Kidney capillary endothelial cell (primary cell): ENCODE data around the gene XPR1.
"Not testable (repeated sequence)": the region's sequence is repeated elsewhere in the genome, so short reads cannot be mapped to it uniquely, and the experiment has no call there.

Experiments
- DNase-seq: peaks from one replicate; pipeline ENCODE4 v3.0.0-alpha.2; 2018; ENCODE audit warnings: low spot score

The XPR1 gene

GRCh38 chr1:180842052-180842451 is 210.2 kb downstream of the XPR1 start:
- no peak for DNase-seq

DNA sequence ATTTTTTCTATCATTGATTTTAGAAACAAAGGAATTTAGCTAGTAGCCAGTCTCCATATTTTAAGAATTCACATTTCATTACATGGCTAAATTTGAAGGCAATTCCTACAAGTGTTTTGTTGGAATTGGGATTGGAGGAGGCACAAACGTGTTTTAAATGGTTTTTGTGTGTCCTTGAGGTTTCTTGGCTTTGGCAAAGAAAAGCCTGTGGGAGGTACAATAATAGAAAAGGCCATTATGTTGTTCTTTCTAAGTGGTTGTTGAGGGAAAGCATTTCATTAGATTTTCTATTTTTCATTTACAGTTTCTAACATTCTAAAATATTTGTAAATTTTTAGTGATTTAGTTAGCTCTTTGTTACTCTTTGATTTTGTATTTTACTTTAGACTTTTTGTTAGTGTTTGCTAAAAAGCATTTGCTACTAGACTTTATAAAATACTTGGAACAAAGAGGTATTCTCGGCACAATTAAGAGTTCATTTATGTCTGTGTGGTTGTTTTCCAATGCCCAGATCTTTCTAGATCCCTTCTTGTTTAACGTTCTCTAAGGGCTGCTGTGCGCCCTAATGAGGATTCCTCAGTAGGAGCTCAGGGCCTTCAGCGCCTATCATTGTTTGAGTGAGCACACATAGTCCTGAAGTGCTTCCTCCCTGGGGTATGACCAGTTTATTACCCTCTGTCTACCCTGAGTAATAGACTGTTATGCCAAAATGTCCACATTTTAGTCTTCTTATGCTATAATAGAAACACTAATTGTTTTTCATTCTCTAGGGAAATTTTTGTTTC is 210.9 kb downstream of the XPR1 start:
- DNase-seq, result no peak

DNA sequence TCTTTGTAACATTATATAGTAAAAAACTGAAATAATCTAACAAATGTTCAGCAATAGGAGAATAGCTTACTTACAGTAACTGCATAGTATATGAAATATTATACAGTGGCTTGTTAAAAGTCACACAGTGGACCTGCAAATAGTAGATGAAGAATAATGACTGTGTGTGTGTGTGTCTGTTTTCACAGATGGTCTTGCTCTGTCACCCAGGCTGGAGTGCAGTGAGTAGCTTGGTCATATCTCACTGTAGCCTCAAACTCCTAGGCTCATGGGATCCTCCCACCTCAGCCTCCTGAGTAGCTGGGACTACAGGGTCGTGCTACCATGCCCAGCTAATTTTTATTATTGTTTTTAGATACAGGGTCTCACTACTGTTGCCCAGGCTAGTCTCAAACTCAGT is 213.5 kb downstream of the XPR1 start:
- no peak for DNase-seq

DNA sequence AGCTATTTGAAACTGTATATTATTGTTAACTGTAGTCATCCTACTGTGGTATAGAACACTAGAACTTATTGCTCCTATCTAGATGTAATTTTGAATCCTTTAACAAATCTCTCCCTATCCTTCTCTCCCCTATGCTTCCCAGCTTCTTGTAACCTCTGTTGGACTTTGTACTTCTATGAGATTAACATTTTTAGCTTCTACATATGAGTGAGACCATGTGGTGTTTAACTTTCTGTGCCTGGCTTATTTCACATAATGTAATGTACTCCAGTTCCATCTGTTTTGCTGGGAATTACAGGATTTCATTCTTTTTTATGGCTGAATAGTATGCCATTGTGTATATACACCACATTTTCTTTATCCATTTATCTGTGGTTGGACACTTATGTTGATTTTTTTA is 216.4 kb downstream of the XPR1 start:
- DNase-seq, result no peak

DNA sequence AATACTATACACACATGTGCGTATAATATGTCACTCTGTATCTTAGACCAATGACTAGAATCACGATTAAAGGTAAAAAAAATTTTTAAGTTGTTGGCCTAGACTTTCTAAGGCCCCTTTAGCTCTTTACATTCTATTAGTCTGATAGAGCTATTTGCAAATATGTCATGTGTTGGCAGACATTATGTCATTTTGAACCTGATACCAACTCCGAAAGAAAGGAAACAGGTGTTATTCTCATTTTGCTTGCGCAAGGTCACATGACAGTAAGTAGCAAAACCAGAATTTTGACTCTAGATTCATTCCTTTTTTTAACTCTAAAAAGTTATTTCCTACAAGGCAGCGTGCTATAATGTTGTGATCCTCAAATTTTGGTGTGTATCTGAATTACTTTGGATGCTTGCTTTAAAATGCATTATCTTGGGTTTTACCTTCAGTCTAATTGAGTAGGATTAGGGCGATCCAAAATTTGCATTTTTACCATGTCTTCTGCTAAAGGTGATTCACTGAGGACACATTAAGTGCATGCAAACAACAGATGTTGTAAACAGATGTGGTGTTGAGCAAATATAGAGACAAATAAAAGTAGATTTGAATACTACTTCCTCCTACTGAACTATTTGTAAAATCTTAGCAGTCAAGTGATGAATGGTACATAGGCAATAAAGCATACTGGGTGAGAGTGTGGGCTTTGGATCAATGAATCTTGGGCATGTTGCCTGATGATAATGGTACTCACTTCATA is 217.4 kb downstream of the XPR1 start:
- DNase-seq, result no peak

- DNase-seq, result no peak
Measured at GRCh38 chr1:180851995-180852887, 220.4 kb downstream of the XPR1 start.

- DNase-seq, result no peak
Measured at GRCh38 chr1:180854001-180854400, 222.2 kb downstream of the XPR1 start.

DNA sequence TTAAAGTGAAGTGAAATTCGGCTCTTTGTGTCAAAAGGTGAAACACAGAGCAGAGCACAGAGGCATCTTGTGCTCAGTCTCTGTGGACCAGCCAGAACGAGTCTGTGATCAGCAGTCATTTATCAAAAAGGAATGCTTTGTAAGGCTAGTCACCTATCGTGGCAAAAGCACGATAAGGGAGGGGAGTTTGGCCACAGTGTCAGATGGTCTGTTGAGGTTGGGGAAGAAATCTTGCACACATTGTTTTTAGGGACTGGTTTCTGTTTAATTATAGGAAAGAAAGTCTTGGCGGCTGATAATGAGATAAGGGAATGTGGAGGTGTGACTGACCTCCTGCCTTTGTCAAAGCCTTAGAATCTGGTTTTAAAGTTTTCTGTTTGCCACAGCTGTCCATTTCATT is 222.6 kb downstream of the XPR1 start:
- no peak for DNase-seq

DNA sequence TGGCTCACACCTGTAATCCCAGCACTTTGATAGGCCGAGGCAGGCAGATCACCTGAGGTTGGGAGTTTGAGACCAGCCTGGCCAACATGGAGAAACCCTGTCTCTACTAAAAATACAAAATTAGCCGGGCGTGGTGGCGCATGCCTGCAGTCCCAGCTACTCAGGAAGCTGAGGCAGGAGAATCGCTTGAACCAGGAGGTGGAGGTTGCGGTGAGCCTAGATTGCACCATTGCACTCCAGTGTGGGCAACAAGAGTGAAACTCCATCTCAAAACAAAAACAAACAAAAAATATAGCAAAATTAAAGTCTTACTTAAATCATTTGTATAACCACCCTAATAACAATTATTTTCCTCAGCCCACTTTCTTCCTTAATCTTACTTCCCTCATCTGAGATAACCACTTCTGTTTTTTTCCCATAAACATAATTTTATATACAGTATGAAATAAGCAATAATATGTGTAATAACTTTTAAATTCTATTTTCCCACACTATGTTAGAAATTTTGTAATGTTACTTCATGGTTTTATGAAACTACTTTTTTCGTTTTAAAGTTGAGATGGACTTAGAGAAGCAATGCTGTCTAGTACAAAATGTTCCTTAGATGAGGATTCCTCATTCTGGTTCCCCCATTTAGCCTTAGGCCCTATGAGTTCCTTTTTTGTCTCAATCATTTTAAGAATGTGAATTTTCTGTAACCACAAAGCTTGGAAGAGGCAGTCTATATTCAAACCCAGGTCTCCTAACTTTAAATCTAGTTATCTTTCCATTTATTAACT is 226.3 kb downstream of the XPR1 start:
- not testable (repeated sequence) for DNase-seq

- no peak for DNase-seq
Measured at GRCh38 chr1:180859306-180859705, 227.5 kb downstream of the XPR1 start.

GRCh38 chr1:180860535-180860934 is 228.7 kb downstream of the XPR1 start:
- no peak for DNase-seq

GRCh38 chr1:180862305-180862704 is 230.5 kb downstream of the XPR1 start:
- DNase-seq, result no peak

DNA sequence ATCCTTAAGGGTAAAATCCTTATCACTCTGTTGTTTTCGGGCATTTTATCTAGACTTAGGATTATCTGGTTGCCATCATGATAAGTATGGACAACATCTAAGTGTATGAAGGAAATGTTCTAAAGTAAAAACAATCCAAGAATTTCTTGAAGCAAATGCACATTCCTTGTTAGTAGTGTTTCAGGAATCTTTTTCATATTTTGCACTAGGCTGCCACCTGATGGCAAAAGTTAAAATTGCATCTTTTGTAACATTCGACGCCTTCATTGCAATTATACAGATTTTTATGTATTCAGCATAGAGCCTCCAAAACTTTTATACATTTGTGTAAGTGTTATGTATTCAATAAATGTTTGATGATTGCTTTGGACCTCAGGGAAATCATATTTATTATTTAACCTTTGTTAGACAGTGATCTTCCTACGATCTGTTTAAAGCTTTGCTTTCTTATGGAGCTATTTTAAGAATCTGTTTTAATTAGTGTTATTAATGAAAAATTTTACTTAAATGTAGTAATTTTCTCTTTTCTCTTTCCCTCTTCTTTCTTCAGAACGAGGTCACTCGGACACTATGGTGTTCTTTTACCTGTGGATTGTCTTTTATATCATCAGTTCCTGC is 231.4 kb downstream of the XPR1 start:
- DNase-seq, result peak; percentile 66

DNA sequence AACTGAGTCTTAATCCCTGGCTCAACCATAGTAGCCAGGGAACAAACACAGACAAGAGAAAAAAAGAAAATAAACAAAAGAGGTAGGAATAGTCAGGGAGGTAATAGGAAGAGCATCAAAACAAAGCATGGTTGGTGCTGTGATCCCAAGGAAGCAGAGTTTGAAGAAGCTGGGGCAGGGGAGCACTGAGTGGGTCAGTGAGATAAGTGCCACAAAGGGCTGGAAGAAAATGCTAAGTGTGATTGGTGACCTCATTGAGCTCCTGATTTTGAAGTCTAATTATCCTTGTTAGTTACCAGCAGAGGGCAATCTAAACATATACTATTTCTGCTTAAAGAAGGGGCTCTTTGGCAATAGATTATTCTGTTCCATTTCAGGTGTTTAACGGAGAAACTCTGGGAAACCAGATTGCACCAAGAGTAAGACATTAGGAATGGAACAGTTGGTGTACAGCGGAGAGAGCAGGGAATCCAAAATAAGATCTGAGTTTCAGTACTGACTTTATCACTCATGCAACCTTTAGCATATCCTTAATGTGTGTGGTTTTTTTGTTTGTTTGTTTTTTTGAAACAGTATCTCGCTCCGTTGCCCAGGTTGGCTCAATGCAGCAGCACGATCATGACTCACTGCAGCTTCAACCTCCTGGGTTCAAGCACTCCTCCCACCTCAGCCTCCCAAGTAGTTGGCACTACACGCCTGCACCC is 250.1 kb downstream of the XPR1 start:
- DNase-seq, result peak; percentile 59

DNA sequence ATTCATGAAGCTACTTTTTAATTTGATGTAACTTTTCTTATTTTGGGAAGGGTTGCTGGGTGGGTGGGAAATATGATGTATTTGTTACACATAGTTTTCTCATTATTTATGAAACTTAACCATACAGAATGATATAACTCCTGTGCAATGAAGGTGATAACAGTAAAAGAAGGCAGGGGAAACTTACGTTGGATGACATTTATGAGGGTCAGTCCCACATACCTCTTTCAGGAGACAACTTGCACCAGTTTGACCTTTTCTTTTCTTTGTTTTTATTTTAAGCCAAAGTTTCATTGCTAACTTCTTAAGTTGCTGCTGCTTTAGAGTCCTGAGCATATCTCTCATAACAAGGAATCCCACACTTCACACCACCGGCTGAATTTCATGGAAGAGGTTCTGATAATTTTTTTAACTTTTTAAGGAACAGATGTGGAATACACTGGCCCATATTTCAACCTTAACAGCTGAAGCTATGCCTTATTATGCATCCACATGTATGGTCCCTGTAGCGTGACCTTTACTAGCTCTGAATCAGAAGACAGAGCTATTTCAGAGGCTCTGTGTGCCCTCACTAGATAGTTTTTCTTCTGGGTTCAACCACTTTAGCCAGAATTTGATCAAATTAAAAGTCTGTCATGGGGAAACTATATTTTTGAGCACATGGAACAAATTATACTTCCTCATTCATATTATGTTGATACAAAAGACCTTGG is 252.9 kb downstream of the XPR1 start:
- no peak for DNase-seq

GRCh38 chr1:180886338-180886737 is 254.5 kb downstream of the XPR1 start:
- DNase-seq, result no peak

GRCh38 chr1:180887841-180888240 is 256.0 kb downstream of the XPR1 start:
- no peak for DNase-seq

- no peak for DNase-seq
Measured at GRCh38 chr1:180888870-180889269, 257.0 kb downstream of the XPR1 start.

DNA sequence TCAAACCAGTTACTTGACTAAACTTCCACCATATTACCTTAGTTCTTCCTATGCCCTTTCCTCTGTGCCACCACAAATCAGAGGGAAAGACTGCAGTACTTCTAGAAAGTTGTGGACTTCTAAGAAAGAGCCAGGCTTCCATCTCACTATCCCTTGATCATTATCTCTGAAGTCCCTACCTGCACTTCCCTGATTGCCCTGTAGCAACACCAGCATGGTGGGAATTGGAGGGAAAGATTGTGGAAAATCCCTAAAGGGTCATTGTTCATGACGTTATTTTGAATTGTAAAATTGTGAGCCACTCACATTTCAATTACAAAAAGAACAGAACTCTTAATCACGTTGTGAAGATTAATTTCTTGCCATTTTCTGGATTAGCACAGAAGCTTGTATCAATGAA is 257.5 kb downstream of the XPR1 start:
- no peak for DNase-seq

DNA sequence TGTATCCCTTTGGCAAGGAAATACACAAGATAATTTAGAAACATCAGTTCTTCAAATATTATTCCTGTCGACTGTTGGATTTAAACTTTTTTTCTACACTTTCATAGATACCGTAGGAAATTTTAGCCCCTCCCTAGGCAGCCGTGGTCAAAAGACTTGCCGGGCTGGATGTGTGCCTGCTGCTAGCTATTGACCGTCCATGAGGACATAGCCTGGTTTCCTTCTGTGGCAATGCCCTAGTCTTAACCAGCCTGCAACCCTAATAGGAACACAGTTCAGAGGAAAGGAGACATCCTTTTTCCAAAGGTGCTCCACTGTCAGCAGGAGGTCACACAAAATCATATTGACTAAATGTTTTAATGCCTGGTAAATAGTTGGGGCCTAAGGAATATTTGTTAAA is 260.4 kb downstream of the XPR1 start:
- no peak for DNase-seq
